ENCODE measurements around the gene CHD6. TPM values are rescaled to one million over a fixed set of nuclear protein-coding genes. Genes with fewer than 3 reads are reported as not detected.
A peak's percentile ranks its signal among the peaks of the same experiment; 100 is the strongest.

The CHD6 gene
- total RNA-seq, 6 experiments from 2014 or later, result 9.3 to 24.1 (median 16.6) TPM

DNA sequence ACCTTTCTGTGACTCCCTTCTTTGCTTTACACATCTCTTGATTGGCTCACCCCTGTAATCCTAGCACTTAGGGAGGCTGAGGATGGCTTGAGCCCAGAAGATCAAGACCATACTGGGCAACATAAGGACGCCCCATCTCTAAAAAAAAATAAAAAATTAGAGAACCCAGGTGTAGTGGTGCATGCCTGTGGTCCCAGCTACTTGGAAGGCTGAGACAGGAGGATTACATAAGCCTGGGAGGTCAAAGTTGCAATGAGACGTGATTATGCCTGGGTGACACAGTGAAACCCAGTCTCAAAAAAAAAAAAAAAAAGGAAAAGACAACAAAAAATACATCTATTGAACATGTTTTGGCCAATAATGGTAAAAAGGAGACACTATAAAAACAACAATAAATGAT is 37.8 kb downstream of the CHD6 start:
- intact Hi-C loops (cut with DNase I), result no loop called here

DNA sequence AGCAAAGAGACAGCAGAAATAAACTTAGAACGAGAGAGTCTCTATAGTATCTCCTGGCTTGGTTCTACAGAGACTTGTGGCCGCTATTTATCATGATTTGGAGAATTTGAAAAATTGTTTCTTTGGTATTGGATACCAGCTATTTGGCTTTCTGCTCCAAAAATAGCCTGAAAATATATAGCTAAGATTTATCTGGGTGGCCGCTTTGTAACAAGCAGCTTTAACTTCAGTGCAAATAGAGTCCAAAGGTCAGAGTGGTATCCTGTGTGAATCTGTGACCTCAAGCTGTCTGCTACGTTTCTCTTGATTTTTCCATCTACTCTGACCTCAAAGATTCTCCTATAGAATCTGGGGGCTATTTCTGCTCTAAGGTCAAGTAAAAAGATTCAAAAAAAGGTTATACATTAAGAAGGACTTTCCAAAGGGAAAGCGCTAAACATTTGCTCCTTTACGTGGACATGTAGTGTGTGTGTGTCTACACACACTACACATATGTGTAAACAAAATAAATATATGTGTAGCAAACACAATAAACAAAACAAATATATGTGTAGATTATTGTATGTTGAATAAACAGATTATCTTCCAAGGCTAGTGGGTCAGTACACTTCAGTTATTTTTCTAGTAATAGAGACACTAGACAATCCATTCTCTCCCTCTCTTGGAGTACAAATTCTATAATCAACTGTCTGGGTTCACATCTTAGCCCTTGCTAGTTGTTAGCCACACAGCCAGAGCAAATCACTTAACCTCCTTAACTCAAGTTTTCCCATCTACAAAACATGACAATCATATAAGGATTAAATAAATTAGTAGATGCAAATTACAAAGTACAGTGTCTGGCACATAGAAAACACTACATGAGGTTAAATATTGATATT is 40.8 kb downstream of the CHD6 start:
- DNase-seq, result no peak
- intact Hi-C loops (cut with DNase I), result no loop called here
- WGBS (ENCODE audit: insufficient coverage, low coverage, low lambda C conversion rate, missing lambda C conversion rate), result 24% methylated on average over 6 of the region's 6 CpGs
- peaks cover 0 to 44% (median 12%) of the 10 kb centered on the region in 4 donors for H3K4me1 ChIP-seq
- no peaks in the 10 kb centered on the region for H3K36me3 ChIP-seq
- no peaks in the 10 kb centered on the region for H3K27me3 ChIP-seq
- H3K4me3 ChIP-seq, result no peak overlapping the region
- TF ChIP-seq, protein P1, sequence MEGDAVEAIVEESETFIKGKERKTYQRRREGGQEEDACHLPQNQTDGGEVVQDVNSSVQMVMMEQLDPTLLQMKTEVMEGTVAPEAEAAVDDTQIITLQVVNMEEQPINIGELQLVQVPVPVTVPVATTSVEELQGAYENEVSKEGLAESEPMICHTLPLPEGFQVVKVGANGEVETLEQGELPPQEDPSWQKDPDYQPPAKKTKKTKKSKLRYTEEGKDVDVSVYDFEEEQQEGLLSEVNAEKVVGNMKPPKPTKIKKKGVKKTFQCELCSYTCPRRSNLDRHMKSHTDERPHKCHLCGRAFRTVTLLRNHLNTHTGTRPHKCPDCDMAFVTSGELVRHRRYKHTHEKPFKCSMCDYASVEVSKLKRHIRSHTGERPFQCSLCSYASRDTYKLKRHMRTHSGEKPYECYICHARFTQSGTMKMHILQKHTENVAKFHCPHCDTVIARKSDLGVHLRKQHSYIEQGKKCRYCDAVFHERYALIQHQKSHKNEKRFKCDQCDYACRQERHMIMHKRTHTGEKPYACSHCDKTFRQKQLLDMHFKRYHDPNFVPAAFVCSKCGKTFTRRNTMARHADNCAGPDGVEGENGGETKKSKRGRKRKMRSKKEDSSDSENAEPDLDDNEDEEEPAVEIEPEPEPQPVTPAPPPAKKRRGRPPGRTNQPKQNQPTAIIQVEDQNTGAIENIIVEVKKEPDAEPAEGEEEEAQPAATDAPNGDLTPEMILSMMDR (IDR thresholded peaks at IDR 0.05), result no peak
- TF ChIP-seq POLR2A (IDR thresholded peaks at IDR 0.05), result no peak
- H3K9me3 ChIP-seq, result no peaks in the 10 kb centered on the region
- peak overlapping the region in 2 of 3 donors; percentile 55 to 70 for H3K27ac ChIP-seq
- peak; percentile 80 to 90 (median 88) for ATAC-seq

More for the DNA sequence above, 37.8 kb downstream of the CHD6 start:
- Histone ChIP-seq H3K27me3 (no peaks in the 10 kb centered on the region), H3K9me3 (no peaks in the 10 kb centered on the region), H3K4me1 (peaks cover 0 to 35% (median 12%) of the 10 kb centered on the region in 4 donors), H3K27ac (no peak overlapping the region), H3K4me3 (no peak overlapping the region), H3K36me3 (no peaks in the 10 kb centered on the region)
- no peak for TF ChIP-seq POLR2A (IDR thresholded peaks at IDR 0.05)
- TF ChIP-seq, protein P1 (IDR thresholded peaks at IDR 0.05), result no peak
- WGBS (ENCODE audit: insufficient coverage, low coverage, low lambda C conversion rate, missing lambda C conversion rate), result 60% methylated on average over 2 of the region's 2 CpGs
- DNase-seq (no peak), ATAC-seq (peak in 3 of 4 donors; percentile 38 to 59 (median 48))

DNA sequence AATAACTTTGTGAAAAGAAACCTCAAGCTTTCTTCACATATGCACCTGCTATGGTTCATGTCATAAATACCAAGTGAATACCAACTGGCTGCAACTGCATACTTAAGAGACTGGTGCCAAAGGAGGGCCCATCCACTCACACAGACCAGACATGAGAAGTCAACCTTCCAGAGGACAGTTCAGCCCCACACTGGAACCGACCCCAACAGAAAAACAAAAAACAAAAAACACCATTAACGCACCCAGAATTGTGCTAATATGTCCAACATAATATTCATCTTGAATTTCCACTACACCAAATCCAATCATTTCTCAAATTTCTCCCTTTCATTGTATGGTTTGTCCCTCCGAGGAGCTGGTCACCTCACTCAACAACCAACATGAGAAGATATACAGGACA is 42.8 kb downstream of the CHD6 start:
- no peak for ATAC-seq
- Histone ChIP-seq H3K4me3 (no peak overlapping the region), H3K9me3 (no peaks in the 10 kb centered on the region), H3K36me3 (no peaks in the 10 kb centered on the region), H3K27ac (no peak overlapping the region), H3K27me3 (no peaks in the 10 kb centered on the region), H3K4me1 (peaks cover 0 to 37% (median 12%) of the 10 kb centered on the region in 4 donors)
- intact Hi-C loops (cut with DNase I), result no loop called here
- no peak for TF ChIP-seq POLR2A (IDR thresholded peaks at IDR 0.05)
- TF ChIP-seq, protein P1 (IDR thresholded peaks at IDR 0.05), result no peak
- WGBS (ENCODE audit: insufficient coverage, low coverage, low lambda C conversion rate, missing lambda C conversion rate), result 100% methylated on average over 3 of the region's 3 CpGs
- no peak for DNase-seq

DNA sequence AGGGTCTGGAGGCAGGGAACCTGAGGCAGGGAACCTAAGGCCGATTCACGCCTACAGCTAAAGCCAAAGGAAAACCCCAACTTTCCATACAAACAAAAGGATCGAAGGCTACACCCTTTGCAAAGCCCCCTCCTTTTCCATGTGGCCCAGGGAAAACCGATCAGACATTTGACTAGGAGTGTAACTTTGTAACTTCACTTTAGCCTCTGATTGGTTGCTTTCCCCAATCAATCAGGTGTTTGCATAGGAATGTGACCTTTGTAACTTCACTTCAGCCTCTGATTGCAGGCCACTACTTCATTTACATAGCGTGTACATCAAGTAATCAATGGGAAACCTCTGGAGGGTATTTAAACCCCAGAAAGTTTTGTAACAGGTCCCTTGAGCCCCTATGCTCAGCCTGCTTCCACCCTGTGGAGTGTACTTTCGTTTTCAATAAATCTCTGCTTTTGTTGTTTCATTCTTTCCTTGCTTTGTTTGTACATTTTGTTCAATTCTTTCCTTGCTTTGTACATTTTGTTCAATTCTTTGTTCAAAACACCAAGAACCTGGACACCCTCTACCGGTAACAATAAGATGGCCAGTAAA is 43.3 kb downstream of the CHD6 start:
- H3K27me3 ChIP-seq, result no peaks in the 10 kb centered on the region
- H3K4me1 ChIP-seq, result peaks cover 0 to 33% (median 11%) of the 10 kb centered on the region in 4 donors
- intact Hi-C loops (cut with DNase I), result no loop called here
- H3K4me3 ChIP-seq, result no peak overlapping the region
- no peaks in the 10 kb centered on the region for H3K9me3 ChIP-seq
- ATAC-seq, result peak in 2 of 4 donors; percentile 15 to 60
- 57% methylated on average over 7 of the region's 7 CpGs for WGBS (ENCODE audit: insufficient coverage, low coverage, low lambda C conversion rate, missing lambda C conversion rate)
- peak overlapping the region in 1 of 3 donors; percentile 1 for H3K27ac ChIP-seq
- TF ChIP-seq POLR2A (IDR thresholded peaks at IDR 0.05), result no peak
- TF ChIP-seq, protein P1 (IDR thresholded peaks at IDR 0.05), result no peak
- no peak for DNase-seq
- H3K36me3 ChIP-seq, result no peaks in the 10 kb centered on the region

Data from right lobe of liver (tissue), 6 donors.